HepG2 (cell line): ENCODE measurements around the gene RPS19BP1. TPM values are rescaled to one million over a fixed set of nuclear protein-coding genes. Genes with fewer than 3 reads are reported as not detected.
A peak's percentile ranks its signal among the peaks of the same experiment; 100 is the strongest.

Experiments
- DMTF1 ChIP-seq: sonication (generic); formaldehyde crosslinking; IDR thresholded peaks from 2 replicates; pipeline ENCODE4 v1.4.0; 2020; ENCODE audit warnings: mild to moderate bottlenecking, missing genetic modification reagents
- HINFP ChIP-seq: sonication (generic); formaldehyde crosslinking; IDR thresholded peaks from 2 replicates; pipeline ENCODE4 v1.4.0; 2020; ENCODE audit warnings: low read depth, mild to moderate bottlenecking, missing genetic modification reagents
- JUN ChIP-seq: sonication (generic); formaldehyde crosslinking; IDR thresholded peaks from 2 replicates; pipeline ENCODE4 v1.4.0; 2020; ENCODE audit warnings: mild to moderate bottlenecking, missing genetic modification reagents
- NFYB ChIP-seq: sonication (generic); formaldehyde crosslinking; IDR thresholded peaks from 2 replicates; pipeline ENCODE4 v1.4.0; 2020; ENCODE audit warnings: missing genetic modification reagents
- RCOR2 ChIP-seq: IDR thresholded peaks from 2 replicates; pipeline ENCODE4 v1.6.1; 2016; ENCODE audit warnings: missing biosample characterization, missing genetic modification reagents
- SNAPC4 ChIP-seq: sonication (generic); formaldehyde crosslinking; IDR thresholded peaks from 2 replicates; pipeline ENCODE4 v1.4.0; 2020; ENCODE audit warnings: mild to moderate bottlenecking, missing genetic modification reagents
- ZNF276 ChIP-seq: sonication (generic); formaldehyde crosslinking; IDR thresholded peaks from 2 replicates; pipeline ENCODE4 v1.4.0; 2020; ENCODE audit warnings: mild to moderate bottlenecking, low read depth, missing genetic modification reagents
- ZNF350 ChIP-seq: sonication (generic); formaldehyde crosslinking; IDR thresholded peaks from 2 replicates; pipeline ENCODE4 v1.4.0; 2020; ENCODE audit warnings: mild to moderate bottlenecking, low read depth, missing genetic modification reagents, borderline replicate concordance
- ZNF614 ChIP-seq: IDR thresholded peaks from 2 replicates; pipeline ENCODE4 v1.6.1; 2018; ENCODE audit warnings: missing biosample characterization, missing genetic modification reagents, inconsistent platforms, borderline replicate concordance
- ZNF83 ChIP-seq: sonication (generic); formaldehyde crosslinking; IDR thresholded peaks from 2 replicates; pipeline ENCODE4 v1.4.0; 2020; ENCODE audit warnings: missing genetic modification reagents, mild to moderate bottlenecking, borderline replicate concordance
- polyA plus RNA-seq, 8 experiments: library from polyadenylated mRNA; depleted of rRNA in 3 of 8; stranded (reverse) in 7 of 8; unstranded in 1 of 8; fragments of >200 nt; fragmentation: Illumina TruSeq in 4 of 8; extraction: Trizol in 4 of 8; gene quantifications; 2 replicates each; pipeline versions ENCODE4 v1.2.1 to v1.2.3, GENCODE V29; 2011 to 2016; ENCODE audit warnings: low read depth in 4 of 8, missing spikeins in 1 of 8, mixed read lengths in 1 of 8; ENCODE audit not compliant: insufficient read depth in 1 of 8
- total RNA-seq, 5 experiments: library from RNA; depleted of rRNA; stranded (reverse); fragments of >200 nt; fragmentation: Illumina TruSeq; extraction: Trizol; gene quantifications; 2 replicates each; pipeline ENCODE4 v1.2.3, GENCODE V29; 2016; ENCODE audit warnings: low read depth in 1 of 5
- TF ChIP-seq, protein P1 (sequence below): sonication (generic); formaldehyde crosslinking; IDR thresholded peaks from 2 replicates; pipeline ENCODE4 v1.4.0; 2020; ENCODE audit warnings: mild to moderate bottlenecking, missing genetic modification reagents
- TF ChIP-seq, protein P2 (sequence below): sonication (generic); formaldehyde crosslinking; IDR thresholded peaks from 2 replicates; pipeline ENCODE4 v1.5.0; 2020; ENCODE audit warnings: missing genetic modification reagents, mild to moderate bottlenecking, borderline replicate concordance

RPS19BP1 gene
- total and polyA plus RNA-seq, 2 of the 13 experiments (the other 11 are each of a cell fraction or from before 2014, with no cell fraction given): 44.3 to 81.3 TPM

GRCh38 chr22:39545386-39546365 is 13.1 kb upstream of the RPS19BP1 start (continued):
- TF ChIP-seq, protein P1, sequence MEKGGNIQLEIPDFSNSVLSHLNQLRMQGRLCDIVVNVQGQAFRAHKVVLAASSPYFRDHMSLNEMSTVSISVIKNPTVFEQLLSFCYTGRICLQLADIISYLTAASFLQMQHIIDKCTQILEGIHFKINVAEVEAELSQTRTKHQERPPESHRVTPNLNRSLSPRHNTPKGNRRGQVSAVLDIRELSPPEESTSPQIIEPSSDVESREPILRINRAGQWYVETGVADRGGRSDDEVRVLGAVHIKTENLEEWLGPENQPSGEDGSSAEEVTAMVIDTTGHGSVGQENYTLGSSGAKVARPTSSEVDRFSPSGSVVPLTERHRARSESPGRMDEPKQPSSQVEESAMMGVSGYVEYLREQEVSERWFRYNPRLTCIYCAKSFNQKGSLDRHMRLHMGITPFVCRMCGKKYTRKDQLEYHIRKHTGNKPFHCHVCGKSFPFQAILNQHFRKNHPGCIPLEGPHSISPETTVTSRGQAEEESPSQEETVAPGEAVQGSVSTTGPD (CRISPR knock-in tag): no peak
- TF ChIP-seq, protein P2, sequence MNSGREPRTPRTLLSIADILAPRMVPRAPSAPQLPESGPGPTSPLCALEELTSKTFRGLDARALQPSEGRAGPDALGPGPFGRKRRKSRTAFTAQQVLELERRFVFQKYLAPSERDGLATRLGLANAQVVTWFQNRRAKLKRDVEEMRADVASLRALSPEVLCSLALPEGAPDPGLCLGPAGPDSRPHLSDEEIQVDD (CRISPR knock-in tag): no peak; the same call in 1 of the 2 replicates
- peak; percentile 60; the same call in 1 of the 2 replicates for TF ChIP-seq DMTF1 (CRISPR knock-in tag)
- TF ChIP-seq HINFP (CRISPR knock-in tag): no peak; the same call in 1 of the 2 replicates
- no peak for TF ChIP-seq ZNF350 (CRISPR knock-in tag)
- TF ChIP-seq ZNF83 (CRISPR knock-in tag): no peak
- no peak for TF ChIP-seq RCOR2
- no peak for TF ChIP-seq JUN (CRISPR knock-in tag)
- TF ChIP-seq ZNF276: no peak
- TF ChIP-seq NFYB (CRISPR knock-in tag): no peak
- no peak for TF ChIP-seq ZNF614
- TF ChIP-seq SNAPC4: 0 out of 2 replicates have a peak, but pooled peaks have one; percentile 32
